ENCODE measurements around the gene PPM1A. TPM values are rescaled to one million over a fixed set of nuclear protein-coding genes. Genes with fewer than 3 reads are reported as not detected.
"Not testable (repeated sequence)": the region's sequence is repeated elsewhere in the genome, so short reads cannot be mapped to it uniquely, and the experiment has no call there.

Gene PPM1A
- total RNA-seq, 1 experiment from 2014 or later: 38.9 TPM

DNA sequence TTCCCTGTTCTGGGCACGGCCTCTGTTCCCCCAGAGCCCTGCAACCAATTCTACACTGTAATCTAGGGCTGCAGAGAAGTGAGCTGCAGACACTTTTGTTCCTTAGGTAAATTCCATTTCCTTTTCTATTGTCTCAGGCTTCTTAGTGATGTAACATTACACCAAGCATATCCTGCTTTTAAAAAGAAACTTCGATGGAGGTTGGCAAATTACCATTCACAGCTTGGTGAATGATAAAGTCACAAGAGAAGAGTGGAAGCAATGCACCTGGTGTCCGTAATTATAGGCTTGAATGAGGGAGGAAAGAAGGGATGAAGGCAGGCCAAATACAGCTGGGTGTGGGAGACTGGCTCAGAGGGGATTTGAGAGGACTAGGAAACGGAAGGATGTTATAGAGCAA is 68.6 kb downstream of the PPM1A start:
- Mint-ChIP-seq H3K4me3 (ENCODE audit: low read depth, unreplicated experiment) (no peak overlapping the region), H3K27ac (ENCODE audit: unreplicated experiment) (no peak overlapping the region), H3K4me1 (ENCODE audit: low read depth, unreplicated experiment) (no peaks in the 10 kb centered on the region), H3K9me3 (ENCODE audit: low read depth, unreplicated experiment) (peaks cover 4% of the 10 kb centered on the region), H3K27me3 (ENCODE audit: unreplicated experiment) (peaks cover 69% of the 10 kb centered on the region), H3K36me3 (ENCODE audit: insufficient read depth, unreplicated experiment) (no peaks in the 10 kb centered on the region)
- TF ChIP-seq, protein P1, sequence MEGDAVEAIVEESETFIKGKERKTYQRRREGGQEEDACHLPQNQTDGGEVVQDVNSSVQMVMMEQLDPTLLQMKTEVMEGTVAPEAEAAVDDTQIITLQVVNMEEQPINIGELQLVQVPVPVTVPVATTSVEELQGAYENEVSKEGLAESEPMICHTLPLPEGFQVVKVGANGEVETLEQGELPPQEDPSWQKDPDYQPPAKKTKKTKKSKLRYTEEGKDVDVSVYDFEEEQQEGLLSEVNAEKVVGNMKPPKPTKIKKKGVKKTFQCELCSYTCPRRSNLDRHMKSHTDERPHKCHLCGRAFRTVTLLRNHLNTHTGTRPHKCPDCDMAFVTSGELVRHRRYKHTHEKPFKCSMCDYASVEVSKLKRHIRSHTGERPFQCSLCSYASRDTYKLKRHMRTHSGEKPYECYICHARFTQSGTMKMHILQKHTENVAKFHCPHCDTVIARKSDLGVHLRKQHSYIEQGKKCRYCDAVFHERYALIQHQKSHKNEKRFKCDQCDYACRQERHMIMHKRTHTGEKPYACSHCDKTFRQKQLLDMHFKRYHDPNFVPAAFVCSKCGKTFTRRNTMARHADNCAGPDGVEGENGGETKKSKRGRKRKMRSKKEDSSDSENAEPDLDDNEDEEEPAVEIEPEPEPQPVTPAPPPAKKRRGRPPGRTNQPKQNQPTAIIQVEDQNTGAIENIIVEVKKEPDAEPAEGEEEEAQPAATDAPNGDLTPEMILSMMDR (IDR thresholded peaks at IDR 0.05; ENCODE audit: unreplicated experiment): no peak
- CTCF ChIA-PET: interaction anchor here (0.6 kb wide), 1 partner anchor 211 kb away, joined by 3 read pairs; no protein-coding TSS in a partner anchor
- no peak for DNase-seq
- intact Hi-C loops (cut with micrococcal nuclease; ENCODE audit: unreplicated experiment): no loop called here
- no TSS peak for BruUV-seq (replicated peaks)

DNA sequence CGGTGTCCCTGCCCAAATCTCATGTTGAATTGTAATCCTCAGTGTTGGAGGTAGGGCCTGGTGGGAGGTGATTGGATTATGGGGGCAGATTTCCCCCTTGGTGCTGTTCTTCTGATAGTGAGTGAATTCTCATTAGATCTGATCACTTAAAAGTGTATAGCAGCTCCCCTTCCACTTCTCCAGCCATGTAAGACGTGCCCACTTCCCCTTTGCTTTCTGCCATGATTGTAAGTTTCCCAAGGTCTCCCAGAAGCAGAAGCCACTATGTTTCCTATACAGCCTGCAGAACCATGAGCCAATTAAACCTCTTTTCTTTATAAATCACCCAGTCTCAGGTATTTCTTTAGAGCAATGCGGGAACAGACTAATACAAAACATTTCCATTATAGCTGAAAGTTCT is 71.8 kb downstream of the PPM1A start:
- peaks cover 53% of the 10 kb centered on the region for H3K27me3 Mint-ChIP-seq (ENCODE audit: unreplicated experiment)
- H3K4me1 Mint-ChIP-seq (ENCODE audit: low read depth, unreplicated experiment); H3K36me3 Mint-ChIP-seq (ENCODE audit: insufficient read depth, unreplicated experiment); CTCF ChIA-PET; intact Hi-C loops (cut with micrococcal nuclease; ENCODE audit: unreplicated experiment); H3K9me3 Mint-ChIP-seq (ENCODE audit: low read depth, unreplicated experiment); H3K27ac Mint-ChIP-seq (ENCODE audit: unreplicated experiment); BruUV-seq (replicated peaks); H3K4me3 Mint-ChIP-seq (ENCODE audit: low read depth, unreplicated experiment); DNase-seq: not testable (repeated sequence)

DNA sequence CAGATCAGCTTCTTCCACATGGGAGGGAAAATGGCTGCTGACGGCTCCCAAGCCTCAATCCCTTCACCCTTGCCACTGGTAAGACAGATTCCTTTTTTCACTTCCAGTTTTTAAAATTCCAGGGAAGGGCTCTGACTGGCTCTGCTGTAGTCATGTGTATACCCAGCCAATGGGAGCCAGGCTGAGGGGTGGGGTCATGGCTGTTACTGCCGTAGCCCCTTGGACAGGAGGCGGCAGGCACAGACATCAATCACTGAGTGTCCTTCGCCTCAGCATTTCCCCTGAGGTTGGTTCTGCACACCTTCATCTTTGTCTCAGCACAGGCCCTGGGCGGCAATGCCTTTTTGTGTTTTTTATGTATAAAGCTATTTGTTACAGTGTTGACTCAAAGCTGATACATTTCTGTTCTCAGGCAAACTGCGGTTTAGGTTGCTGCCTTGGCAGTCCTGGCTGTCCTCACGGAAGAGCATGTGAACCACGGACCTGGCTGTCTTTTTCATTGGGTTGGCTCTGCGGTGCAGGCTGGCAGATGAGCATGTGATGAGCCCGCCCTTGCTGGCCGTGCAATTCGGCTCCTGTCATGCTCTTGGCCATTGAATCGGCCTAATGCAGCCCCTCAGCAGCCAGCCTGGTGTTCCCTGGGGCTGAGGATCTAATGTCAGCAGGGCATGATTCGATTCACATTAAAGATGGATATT is 74.3 kb downstream of the PPM1A start:
- TF ChIP-seq, protein P1 (IDR thresholded peaks at IDR 0.05; ENCODE audit: unreplicated experiment): no peak
- Mint-ChIP-seq H3K36me3 (ENCODE audit: insufficient read depth, unreplicated experiment) (peaks cover 6% of the 10 kb centered on the region), H3K9me3 (ENCODE audit: low read depth, unreplicated experiment) (peaks cover 4% of the 10 kb centered on the region), H3K4me1 (ENCODE audit: low read depth, unreplicated experiment) (no peaks in the 10 kb centered on the region), H3K4me3 (ENCODE audit: low read depth, unreplicated experiment) (no peak overlapping the region), H3K27me3 (ENCODE audit: unreplicated experiment) (peaks cover 40% of the 10 kb centered on the region), H3K27ac (ENCODE audit: unreplicated experiment) (no peak overlapping the region)
- intact Hi-C loops (cut with micrococcal nuclease; ENCODE audit: unreplicated experiment): no loop called here
- no peak for DNase-seq
- CTCF ChIA-PET: no interaction called here
- no TSS peak for BruUV-seq (replicated peaks)

DNA sequence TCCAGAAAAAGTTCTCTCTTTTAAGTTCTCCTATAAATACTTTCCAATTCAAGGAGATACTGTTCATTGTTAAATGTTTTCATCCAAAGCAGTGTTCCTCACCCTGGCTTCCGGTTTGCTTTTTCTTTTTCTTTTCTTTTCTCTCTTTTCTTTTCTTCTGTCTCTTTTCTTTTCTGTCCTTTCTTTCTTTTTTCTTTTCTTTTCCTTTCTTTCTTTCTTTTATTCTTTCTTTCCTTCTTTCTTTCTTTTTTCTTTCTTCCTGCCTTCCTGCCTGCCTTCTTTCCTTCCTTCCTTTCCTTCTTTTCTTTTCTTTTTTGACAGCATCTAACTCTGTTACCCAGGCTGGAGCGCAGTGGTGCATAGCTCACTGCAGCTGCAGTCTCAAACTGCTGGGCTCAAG is 75.8 kb downstream of the PPM1A start:
- BruUV-seq (replicated peaks): no TSS peak
- Mint-ChIP-seq H3K27ac (ENCODE audit: unreplicated experiment) (no peak overlapping the region), H3K9me3 (ENCODE audit: low read depth, unreplicated experiment) (no peaks in the 10 kb centered on the region), H3K36me3 (ENCODE audit: insufficient read depth, unreplicated experiment) (peaks cover 6% of the 10 kb centered on the region), H3K27me3 (ENCODE audit: unreplicated experiment) (peaks cover 25% of the 10 kb centered on the region), H3K4me1 (ENCODE audit: low read depth, unreplicated experiment) (no peaks in the 10 kb centered on the region), H3K4me3 (ENCODE audit: low read depth, unreplicated experiment) (no peak overlapping the region)
- TF ChIP-seq, protein P1 (IDR thresholded peaks at IDR 0.05; ENCODE audit: unreplicated experiment): no peak
- intact Hi-C loops (cut with micrococcal nuclease; ENCODE audit: unreplicated experiment): no loop called here
- CTCF ChIA-PET: no interaction called here
- no peak for DNase-seq

DNA sequence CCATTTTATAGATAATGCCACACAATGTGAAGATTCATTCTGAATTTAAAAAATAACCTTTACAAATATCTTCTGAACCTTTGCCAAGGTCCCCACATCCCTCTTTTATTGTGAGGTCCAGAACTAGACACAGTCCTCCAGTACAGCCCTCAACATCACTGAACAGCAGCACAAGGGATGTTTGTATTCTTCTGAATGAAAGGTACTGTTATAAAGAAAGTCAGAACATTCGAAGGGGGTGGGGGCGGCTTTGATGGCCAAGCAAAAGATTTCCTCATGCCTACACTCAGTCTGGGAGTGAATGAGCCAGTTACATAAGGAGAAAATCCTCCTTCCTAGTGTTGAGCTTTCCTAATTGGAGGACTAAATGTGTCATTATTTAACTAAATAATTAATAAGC is 77.3 kb downstream of the PPM1A start:
- peaks cover 11% of the 10 kb centered on the region for H3K27me3 Mint-ChIP-seq (ENCODE audit: unreplicated experiment)
- CTCF ChIA-PET: interaction anchor here (0.5 to 0.8 kb wide), 2 partner anchors 187 to 362 kb away, joined by 3 to 5 read pairs; no protein-coding TSS in a partner anchor
- intact Hi-C loops (cut with micrococcal nuclease; ENCODE audit: unreplicated experiment): no loop called here
- H3K27ac Mint-ChIP-seq (ENCODE audit: unreplicated experiment): no peak overlapping the region
- BruUV-seq (replicated peaks): no TSS peak
- no peak for DNase-seq
- TF ChIP-seq, protein P1 (IDR thresholded peaks at IDR 0.05; ENCODE audit: unreplicated experiment): no peak
- H3K36me3 Mint-ChIP-seq (ENCODE audit: insufficient read depth, unreplicated experiment): peaks cover 6% of the 10 kb centered on the region
- no peaks in the 10 kb centered on the region for H3K9me3 Mint-ChIP-seq (ENCODE audit: low read depth, unreplicated experiment)
- H3K4me1 Mint-ChIP-seq (ENCODE audit: low read depth, unreplicated experiment): peaks cover 6% of the 10 kb centered on the region
- no peak overlapping the region for H3K4me3 Mint-ChIP-seq (ENCODE audit: low read depth, unreplicated experiment)
